Glutamatergic neuron (in vitro differentiated cells): ENCODE results near the gene SUGP1. TPM values are rescaled to one million over a fixed set of nuclear protein-coding genes. Genes with fewer than 3 reads are reported as not detected.

Source experiments
- DNase-seq: peaks from one replicate; pipeline ENCODE4 v3.0.0; 2022
- H3K27ac Mint-ChIP-seq: one replicate; pipeline ENCODE4 v1.8.0; 2020; ENCODE audit warnings: mild to moderate bottlenecking, mixed read lengths, inconsistent platforms; ENCODE audit not compliant: unreplicated experiment
- H3K27me3 Mint-ChIP-seq: one replicate; pipeline ENCODE4 v1.8.0; 2020; ENCODE audit warnings: mild to moderate bottlenecking, moderate library complexity, mixed read lengths, inconsistent platforms; ENCODE audit not compliant: unreplicated experiment
- H3K36me3 Mint-ChIP-seq: one replicate; pipeline ENCODE4 v1.8.0; 2020; ENCODE audit warnings: mild to moderate bottlenecking, mixed read lengths, inconsistent platforms; ENCODE audit not compliant: unreplicated experiment
- H3K4me1 Mint-ChIP-seq: one replicate; pipeline ENCODE4 v1.8.0; 2020; ENCODE audit warnings: mild to moderate bottlenecking, low read depth, mixed read lengths, inconsistent platforms; ENCODE audit not compliant: unreplicated experiment
- H3K4me3 Mint-ChIP-seq: one replicate; pipeline ENCODE4 v1.8.0; 2020; ENCODE audit warnings: mild to moderate bottlenecking, mixed read lengths, inconsistent platforms; ENCODE audit not compliant: unreplicated experiment
- H3K9me3 Mint-ChIP-seq: one replicate; pipeline ENCODE4 v1.8.0; 2020; ENCODE audit warnings: mild to moderate bottlenecking, moderate library complexity, mixed read lengths, inconsistent platforms; ENCODE audit not compliant: unreplicated experiment
- CTCF ChIP-seq: fragments of 200-600 bp; sonication (generic); IDR thresholded peaks from one replicate; pipeline ENCODE4 v1.5.0; 2021; ENCODE audit not compliant: partially characterized antibody, unreplicated experiment
- total RNA-seq: library from RNA; stranded (reverse); fragmentation: NEBNext Ultra II Directional; extraction: Animal tissue kit (Norgen Biotek cat#: 25700); gene quantifications from one replicate; pipeline ENCODE4 v1.2.1, GENCODE V29; 2021; ENCODE audit not compliant: unreplicated experiment

The SUGP1 gene
- total RNA-seq, 1 donor from 2014 or later: 134 TPM

- Mint-ChIP-seq H3K36me3 (no peaks in the 10 kb centered on the region), H3K9me3 (peaks cover 3% of the 10 kb centered on the region), H3K27me3 (peaks cover 6% of the 10 kb centered on the region), H3K4me1 (peaks cover 5% of the 10 kb centered on the region), H3K27ac (peak overlapping the region; percentile 16), H3K4me3 (peak overlapping the region; percentile 71)
- TF ChIP-seq CTCF: no peak
- DNase-seq: no peak
Measured at GRCh38 chr19:19324059-19324770, 3.9 kb upstream of the SUGP1 start.

GRCh38 chr19:19321141-19321577 lies 850 bp upstream of the SUGP1 start:
- H3K9me3 Mint-ChIP-seq: peaks cover 6% of the 10 kb centered on the region
- peaks cover 12% of the 10 kb centered on the region for H3K27me3 Mint-ChIP-seq
- H3K36me3 Mint-ChIP-seq: no peaks in the 10 kb centered on the region
- TF ChIP-seq CTCF: no peak
- H3K4me3 Mint-ChIP-seq: peak overlapping the region; percentile 91
- DNase-seq: no peak
- H3K4me1 Mint-ChIP-seq: peaks cover 8% of the 10 kb centered on the region
- H3K27ac Mint-ChIP-seq: peak overlapping the region; percentile 66

- H3K36me3 Mint-ChIP-seq: no peaks in the 10 kb centered on the region
- peak overlapping the region; percentile 97 for H3K4me3 Mint-ChIP-seq
- H3K27ac Mint-ChIP-seq: peak overlapping the region; percentile 100
- TF ChIP-seq CTCF: no peak
- no peak for DNase-seq
- H3K9me3 Mint-ChIP-seq: peaks cover 4% of the 10 kb centered on the region
- peaks cover 8% of the 10 kb centered on the region for H3K4me1 Mint-ChIP-seq
- peaks cover 13% of the 10 kb centered on the region for H3K27me3 Mint-ChIP-seq
Measured at GRCh38 chr19:19319732-19320360, 463 bp downstream of the SUGP1 start.

- Mint-ChIP-seq H3K36me3 (no peaks in the 10 kb centered on the region), H3K4me1 (peaks cover 4% of the 10 kb centered on the region), H3K9me3 (peaks cover 4% of the 10 kb centered on the region), H3K4me3 (no peak overlapping the region), H3K27ac (no peak overlapping the region), H3K27me3 (peaks cover 13% of the 10 kb centered on the region)
- DNase-seq: no peak
- no peak for TF ChIP-seq CTCF
Measured at GRCh38 chr19:19316082-19316481, 4.2 kb downstream of the SUGP1 start.

- DNase-seq: no peak
- H3K27me3 Mint-ChIP-seq: peaks cover 13% of the 10 kb centered on the region
Measured at GRCh38 chr19:19315444-19315843, 4.9 kb downstream of the SUGP1 start.

More at GRCh38 chr19:19315444-19315843, 4.9 kb downstream of the SUGP1 start:
- Mint-ChIP-seq H3K4me1 (peaks cover 4% of the 10 kb centered on the region), H3K9me3 (peaks cover 4% of the 10 kb centered on the region), H3K4me3 (no peak overlapping the region), H3K27ac (no peak overlapping the region), H3K36me3 (no peaks in the 10 kb centered on the region)
- TF ChIP-seq CTCF: no peak
